Tongue (tissue), 2 donors: ENCODE data around the gene TRIM17. TPM values are rescaled to one million over a fixed set of nuclear protein-coding genes. Genes with fewer than 3 reads are reported as not detected.

Source experiments
- small RNA-seq: library from RNA; depleted of rRNA; stranded (forward); fragments of <200 nt; gene quantifications from one replicate; pipeline ENCODE3, GENCODE V24; 2014; ENCODE audit warnings: low replicate concordance
- total RNA-seq: library from RNA; depleted of rRNA; stranded (reverse); fragments of >200 nt; gene quantifications from one replicate; pipeline ENCODE4 v1.2.3, GENCODE V29; 2014

TRIM17 gene
- total RNA-seq, 1 donor from 2014 or later = not detected

Small RNA genes within 50 kb of the gene (small RNA-seq; reads per million reads assigned to genes)
- not detected for gene MIR4666A

Other genes with a start within 250 kb of the TRIM17 start
- gene OBSCN, start 208.8 kb downstream of the TRIM17 start, total RNA-seq = 640 TPM
- gene TRIM11, start 10.0 kb downstream of the TRIM17 start, total RNA-seq = 13.7 TPM
- gene RNF187, start 70.5 kb upstream of the TRIM17 start, total RNA-seq = 50.2 TPM